ENCODE data around the gene EOMES. TPM values are rescaled to one million over a fixed set of nuclear protein-coding genes. Genes with fewer than 3 reads are reported as not detected.

Gene EOMES
- total and polyA plus RNA-seq, 2 experiments from 2014 or later = not detected

GRCh38 chr3:27671101-27671500, 51.0 kb downstream of the EOMES start:
- no peaks in the 10 kb centered on the region for H3K27me3 ChIP-seq
- TF ChIP-seq EZH2 (IDR thresholded peaks at IDR 0.05; ENCODE audit: borderline replicate concordance) = no peak
- WGBS (ENCODE audit: low lambda C conversion rate, missing lambda C conversion rate) = 89% methylated on average over 6 of the region's 6 CpGs
- no peaks in the 10 kb centered on the region for H3K9me2 ChIP-seq (replicated peaks; ENCODE audit: insufficient read depth)
- H3K9me3 ChIP-seq (ENCODE audit: low read depth) = no peaks in the 10 kb centered on the region
- no peak overlapping the region for H3K27ac ChIP-seq
- no peaks in the 10 kb centered on the region for H4K20me1 ChIP-seq (ENCODE audit: insufficient read depth, poor library complexity, severe bottlenecking)
- H3K79me2 ChIP-seq = no peaks in the 10 kb centered on the region
- no peaks in the 10 kb centered on the region for H3K36me3 ChIP-seq (replicated peaks; ENCODE audit: insufficient read depth, low read depth)
- no peak overlapping the region for H2AFZ ChIP-seq
- no peak overlapping the region for H3K4me3 ChIP-seq
- no peak for DNase-seq (ENCODE audit: low spot score)
- no peak overlapping the region for H3K4me2 ChIP-seq
- H3K4me1 ChIP-seq (ENCODE audit: insufficient read depth) = no peaks in the 10 kb centered on the region

DNA sequence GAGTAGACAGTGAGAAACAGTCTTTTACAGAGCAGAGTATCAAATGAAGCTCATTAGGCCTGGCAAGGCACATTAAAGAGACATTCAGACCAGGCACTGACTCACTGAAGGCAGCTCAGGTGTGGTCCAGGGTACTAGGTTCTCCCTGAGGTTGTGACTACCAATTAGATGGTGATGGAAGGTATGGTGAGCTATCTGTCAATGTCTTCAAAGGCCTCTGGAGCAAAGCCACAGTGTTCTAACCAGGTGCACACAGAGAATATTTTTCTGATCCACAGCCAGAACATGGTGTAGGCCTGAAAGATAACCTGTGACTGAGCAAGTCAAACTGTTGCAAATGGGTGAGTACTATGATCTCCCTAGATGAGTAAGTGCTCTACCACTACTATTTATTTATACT, 51.5 kb downstream of the EOMES start:
- Histone ChIP-seq H3K36me3 (replicated peaks; ENCODE audit: insufficient read depth, low read depth) (no peaks in the 10 kb centered on the region), H3K79me2 (no peaks in the 10 kb centered on the region), H3K27me3 (no peaks in the 10 kb centered on the region), H3K4me3 (no peak overlapping the region), H4K20me1 (ENCODE audit: insufficient read depth, poor library complexity, severe bottlenecking) (no peaks in the 10 kb centered on the region), H3K4me1 (ENCODE audit: insufficient read depth) (no peaks in the 10 kb centered on the region), H2AFZ (no peak overlapping the region), H3K4me2 (no peak overlapping the region), H3K27ac (no peak overlapping the region), H3K9me3 (ENCODE audit: low read depth) (no peaks in the 10 kb centered on the region), H3K9me2 (replicated peaks; ENCODE audit: insufficient read depth) (no peaks in the 10 kb centered on the region)
- TF ChIP-seq, protein P1, sequence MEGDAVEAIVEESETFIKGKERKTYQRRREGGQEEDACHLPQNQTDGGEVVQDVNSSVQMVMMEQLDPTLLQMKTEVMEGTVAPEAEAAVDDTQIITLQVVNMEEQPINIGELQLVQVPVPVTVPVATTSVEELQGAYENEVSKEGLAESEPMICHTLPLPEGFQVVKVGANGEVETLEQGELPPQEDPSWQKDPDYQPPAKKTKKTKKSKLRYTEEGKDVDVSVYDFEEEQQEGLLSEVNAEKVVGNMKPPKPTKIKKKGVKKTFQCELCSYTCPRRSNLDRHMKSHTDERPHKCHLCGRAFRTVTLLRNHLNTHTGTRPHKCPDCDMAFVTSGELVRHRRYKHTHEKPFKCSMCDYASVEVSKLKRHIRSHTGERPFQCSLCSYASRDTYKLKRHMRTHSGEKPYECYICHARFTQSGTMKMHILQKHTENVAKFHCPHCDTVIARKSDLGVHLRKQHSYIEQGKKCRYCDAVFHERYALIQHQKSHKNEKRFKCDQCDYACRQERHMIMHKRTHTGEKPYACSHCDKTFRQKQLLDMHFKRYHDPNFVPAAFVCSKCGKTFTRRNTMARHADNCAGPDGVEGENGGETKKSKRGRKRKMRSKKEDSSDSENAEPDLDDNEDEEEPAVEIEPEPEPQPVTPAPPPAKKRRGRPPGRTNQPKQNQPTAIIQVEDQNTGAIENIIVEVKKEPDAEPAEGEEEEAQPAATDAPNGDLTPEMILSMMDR (IDR thresholded peaks at IDR 0.05; ENCODE audit: poor library complexity) = no peak
- TF ChIP-seq EZH2 (IDR thresholded peaks at IDR 0.05; ENCODE audit: borderline replicate concordance) = no peak
- no peak for TF ChIP-seq EZH2phosphoT487 (IDR thresholded peaks at IDR 0.05; ENCODE audit: low read depth, severe bottlenecking, unreplicated experiment)
- DNase-seq (ENCODE audit: low spot score) = no peak

DNA sequence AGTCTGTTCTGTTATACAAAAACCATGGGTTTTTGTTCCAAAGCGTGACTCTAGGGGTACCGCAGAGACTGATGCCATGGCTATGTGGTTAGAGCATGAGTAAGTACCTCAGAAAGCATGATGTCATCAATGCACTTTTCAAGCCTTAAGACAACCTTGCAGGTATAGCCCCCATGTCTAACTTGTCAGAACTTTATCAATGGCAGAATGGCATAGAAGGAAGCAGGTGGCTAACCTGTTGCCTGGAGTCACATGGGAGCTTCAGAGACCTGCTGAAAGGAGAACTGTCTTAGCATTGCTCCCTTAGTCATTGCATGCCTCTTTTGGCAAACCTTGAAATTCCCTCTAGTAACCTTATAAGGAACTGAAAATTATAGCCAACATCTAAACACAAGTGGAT, 52.5 kb downstream of the EOMES start:
- Histone ChIP-seq H3K79me2 (no peaks in the 10 kb centered on the region), H3K27me3 (no peaks in the 10 kb centered on the region), H3K36me3 (replicated peaks; ENCODE audit: insufficient read depth, low read depth) (no peaks in the 10 kb centered on the region), H3K9me3 (ENCODE audit: low read depth) (no peaks in the 10 kb centered on the region), H3K27ac (no peak overlapping the region), H3K4me3 (no peak overlapping the region), H3K4me2 (no peak overlapping the region), H2AFZ (no peak overlapping the region), H3K9me2 (replicated peaks; ENCODE audit: insufficient read depth) (no peaks in the 10 kb centered on the region), H3K4me1 (ENCODE audit: insufficient read depth) (no peaks in the 10 kb centered on the region), H4K20me1 (ENCODE audit: insufficient read depth, poor library complexity, severe bottlenecking) (no peaks in the 10 kb centered on the region)
- TF ChIP-seq EZH2 (IDR thresholded peaks at IDR 0.05; ENCODE audit: borderline replicate concordance) (no peak), EZH2phosphoT487 (IDR thresholded peaks at IDR 0.05; ENCODE audit: low read depth, severe bottlenecking, unreplicated experiment) (no peak)
- TF ChIP-seq, protein P1 (IDR thresholded peaks at IDR 0.05; ENCODE audit: poor library complexity) = no peak
- DNase-seq (ENCODE audit: low spot score) = no peak
- 89% methylated on average over 2 of the region's 2 CpGs for WGBS (ENCODE audit: low lambda C conversion rate, missing lambda C conversion rate)

GRCh38 chr3:27667751-27668150, 54.4 kb downstream of the EOMES start:
- no peaks in the 10 kb centered on the region for H4K20me1 ChIP-seq (ENCODE audit: insufficient read depth, poor library complexity, severe bottlenecking)
- H3K9me2 ChIP-seq (replicated peaks; ENCODE audit: insufficient read depth) = no peaks in the 10 kb centered on the region
- H3K36me3 ChIP-seq (replicated peaks; ENCODE audit: insufficient read depth, low read depth) = no peaks in the 10 kb centered on the region
- DNase-seq (ENCODE audit: low spot score) = no peak
- H3K4me1 ChIP-seq (ENCODE audit: insufficient read depth) = no peaks in the 10 kb centered on the region
- H3K9me3 ChIP-seq (ENCODE audit: low read depth) = no peaks in the 10 kb centered on the region
- H2AFZ ChIP-seq = no peak overlapping the region
- no peaks in the 10 kb centered on the region for H3K27me3 ChIP-seq
- H3K4me3 ChIP-seq = no peak overlapping the region
- H3K27ac ChIP-seq = no peak overlapping the region
- no peaks in the 10 kb centered on the region for H3K79me2 ChIP-seq
- TF ChIP-seq, protein P1 (IDR thresholded peaks at IDR 0.05; ENCODE audit: poor library complexity) = no peak
- no peak for TF ChIP-seq EZH2 (IDR thresholded peaks at IDR 0.05; ENCODE audit: borderline replicate concordance)
- no peak for TF ChIP-seq EZH2phosphoT487 (IDR thresholded peaks at IDR 0.05; ENCODE audit: low read depth, severe bottlenecking, unreplicated experiment)
- no peak overlapping the region for H3K4me2 ChIP-seq
- WGBS (ENCODE audit: low lambda C conversion rate, missing lambda C conversion rate) = 57% methylated on average over 2 of the region's 2 CpGs

Data from hepatocyte (in vitro differentiated cells).